Ammon's horn (tissue), 1 donor: ENCODE results near the gene SMAD5.

Source experiments
- DNase-seq: peaks from one replicate; pipeline ENCODE4 v3.0.0-alpha.2; 2016; ENCODE audit warnings: low spot score

The SMAD5 gene

DNA sequence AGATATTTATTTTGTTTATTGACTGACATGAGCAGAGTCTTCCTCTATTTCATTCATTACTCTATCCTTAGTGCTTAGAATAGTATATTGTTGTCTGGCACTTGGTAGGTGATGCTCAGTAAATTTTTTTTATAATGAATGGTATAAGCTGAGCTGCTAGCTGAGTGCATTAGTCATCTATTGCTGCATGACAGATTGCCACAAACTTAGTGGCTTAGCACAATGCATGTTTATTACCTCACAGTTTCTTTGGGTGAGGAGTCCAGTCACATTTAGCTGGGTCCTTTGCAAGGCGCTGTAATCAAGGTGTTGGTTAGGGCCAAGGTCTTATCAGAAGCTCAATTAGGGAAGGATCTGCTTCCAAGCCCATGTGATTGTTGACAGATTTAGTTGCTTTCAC is 23.1 kb downstream of the SMAD5 start:
- DNase-seq = no peak

- DNase-seq = no peak
Observed at GRCh38 chr5:136157514-136157913, 24.9 kb downstream of the SMAD5 start.

GRCh38 chr5:136159457-136159856 is 26.8 kb downstream of the SMAD5 start:
- peak; percentile 37 for DNase-seq

- peak; percentile 15 for DNase-seq
Observed at GRCh38 chr5:136162008-136162407, 29.4 kb downstream of the SMAD5 start.

DNA sequence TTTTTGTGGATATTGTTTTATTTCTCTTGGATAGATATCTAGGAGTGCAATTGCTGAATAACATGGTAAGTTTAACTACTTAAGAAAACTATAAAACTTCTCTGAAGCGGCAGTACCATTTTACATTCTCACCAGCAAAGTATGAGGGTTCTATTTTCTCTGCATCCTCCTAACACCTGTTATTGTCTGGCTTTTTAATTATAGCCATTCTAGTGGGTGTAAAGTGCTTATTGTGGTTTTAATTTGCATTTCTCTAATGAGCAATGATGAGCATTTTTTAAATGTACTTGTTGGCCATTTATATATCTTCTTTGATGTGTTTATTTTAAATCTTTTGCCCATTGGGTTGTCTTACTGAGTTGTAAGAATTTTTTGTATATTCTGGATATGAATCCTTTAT is 31.6 kb downstream of the SMAD5 start:
- DNase-seq = no peak

- DNase-seq = no peak
Observed at GRCh38 chr5:136166909-136167308, 34.3 kb downstream of the SMAD5 start.

DNA sequence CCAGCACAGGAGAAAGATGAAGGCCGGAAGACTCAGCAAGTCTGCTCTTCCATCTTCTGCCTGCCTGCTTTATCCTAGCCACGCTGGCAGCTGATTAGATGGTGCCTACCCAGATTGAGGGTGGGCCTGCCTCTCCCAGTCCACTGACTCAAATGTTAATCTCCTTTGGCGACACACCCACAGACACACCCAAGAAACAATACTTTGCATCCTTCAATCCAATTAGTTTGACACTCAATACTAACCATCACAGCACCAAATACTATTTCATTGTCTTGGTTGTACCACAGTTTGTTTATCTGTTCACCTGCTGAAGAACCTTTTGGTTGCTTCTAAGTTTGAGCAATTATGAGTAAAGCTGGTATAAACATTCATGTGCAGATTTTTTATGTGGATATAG is 36.6 kb downstream of the SMAD5 start:
- no peak for DNase-seq

DNA sequence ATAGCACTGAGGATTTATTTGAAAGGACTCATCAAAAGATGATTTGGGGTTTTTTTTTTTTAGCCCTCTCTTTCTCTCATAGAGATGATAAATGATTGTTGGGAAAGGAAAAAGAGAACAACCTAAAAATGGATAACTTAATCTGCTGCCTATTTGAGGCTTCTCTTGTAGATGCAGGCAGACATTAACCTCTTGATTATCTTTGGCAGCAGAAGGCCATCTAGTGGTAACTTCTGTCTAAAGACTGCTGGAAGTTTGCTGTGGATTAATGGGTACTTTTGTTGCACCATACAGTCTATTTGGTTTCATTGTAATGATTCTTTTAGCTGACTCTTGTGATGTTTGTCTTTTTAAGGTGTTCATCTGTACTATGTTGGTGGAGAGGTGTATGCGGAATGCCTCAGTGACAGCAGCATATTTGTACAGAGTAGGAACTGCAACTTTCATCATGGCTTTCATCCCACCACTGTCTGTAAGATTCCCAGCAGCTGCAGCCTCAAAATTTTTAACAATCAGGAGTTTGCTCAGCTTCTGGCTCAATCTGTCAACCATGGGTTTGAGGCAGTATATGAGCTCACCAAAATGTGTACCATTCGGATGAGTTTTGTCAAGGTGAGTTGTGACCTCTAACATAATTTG is 41.5 kb downstream of the SMAD5 start:
- DNase-seq = peak; percentile 72

DNA sequence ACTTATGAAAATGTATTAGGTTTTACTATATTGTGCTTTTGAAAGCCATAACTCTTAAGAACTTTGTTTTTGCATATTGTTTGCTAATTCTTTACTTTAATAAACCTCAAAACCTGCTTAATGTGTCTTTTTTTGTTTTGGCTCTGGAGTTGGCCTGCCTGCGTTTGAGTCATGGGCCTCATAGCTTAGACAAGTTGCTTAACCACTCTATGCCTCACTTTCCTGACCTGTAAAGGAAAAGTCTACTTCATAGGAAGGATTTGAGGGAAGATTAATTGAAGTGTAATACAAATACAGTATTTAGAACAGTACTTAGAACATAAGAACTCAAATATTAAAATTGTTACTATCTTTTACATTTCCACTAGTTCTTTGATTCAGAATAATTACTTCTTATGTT is 50.0 kb downstream of the SMAD5 start:
- DNase-seq = no peak

GRCh38 chr5:136185974-136186665 is 53.5 kb downstream of the SMAD5 start:
- no peak for DNase-seq

DNA sequence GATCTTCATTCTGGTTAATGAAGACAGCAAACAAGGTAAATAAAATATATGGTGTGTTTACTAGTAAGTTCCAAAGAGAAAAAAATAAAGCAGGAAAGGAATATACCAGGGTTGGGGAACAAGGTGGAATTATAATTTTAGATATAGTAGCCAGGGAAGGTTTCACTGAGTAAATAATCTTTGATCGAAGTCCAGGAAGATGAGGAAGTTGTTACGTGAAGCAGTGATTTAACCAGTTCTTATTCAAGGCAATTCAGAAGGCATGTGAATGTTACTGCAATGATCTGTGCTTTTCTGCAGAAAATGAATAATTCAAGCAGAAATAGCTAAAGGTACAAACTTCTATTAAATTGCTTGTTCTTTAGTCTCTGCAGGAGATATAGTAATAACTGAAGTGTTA is 54.2 kb downstream of the SMAD5 start:
- DNase-seq = no peak

GRCh38 chr5:136188859-136189258 is 56.2 kb downstream of the SMAD5 start:
- DNase-seq = no peak

DNA sequence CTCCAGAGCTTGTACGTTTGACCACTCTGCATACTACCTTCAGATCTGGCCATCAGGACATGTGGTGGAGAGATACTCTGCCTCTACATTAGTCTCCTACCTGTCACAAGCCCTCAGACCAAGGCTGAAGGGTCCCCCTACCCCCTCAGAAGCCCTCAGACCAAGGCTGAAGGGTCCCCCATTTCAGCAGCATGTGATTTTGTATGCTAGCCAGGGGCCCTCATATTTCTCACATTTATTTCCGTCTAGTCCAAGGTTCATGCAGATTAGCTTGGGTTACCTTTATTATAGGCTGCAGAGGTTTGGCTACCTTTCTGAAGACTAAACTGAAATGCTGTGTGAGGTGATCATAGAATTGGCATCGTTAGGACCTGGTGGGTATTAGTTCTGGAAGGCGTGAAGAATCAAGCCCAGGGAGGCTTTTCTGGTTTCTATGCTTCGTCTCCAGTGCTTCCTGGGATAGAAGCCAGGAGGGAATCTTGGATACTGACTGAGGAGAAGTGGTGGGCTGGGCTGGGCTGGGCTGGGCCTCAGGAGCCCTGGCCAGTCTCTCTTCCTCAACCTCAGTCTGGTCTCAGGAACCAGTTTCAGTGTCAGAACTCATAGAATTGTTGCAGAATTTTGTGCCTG is 57.6 kb downstream of the SMAD5 start:
- DNase-seq = no peak

DNA sequence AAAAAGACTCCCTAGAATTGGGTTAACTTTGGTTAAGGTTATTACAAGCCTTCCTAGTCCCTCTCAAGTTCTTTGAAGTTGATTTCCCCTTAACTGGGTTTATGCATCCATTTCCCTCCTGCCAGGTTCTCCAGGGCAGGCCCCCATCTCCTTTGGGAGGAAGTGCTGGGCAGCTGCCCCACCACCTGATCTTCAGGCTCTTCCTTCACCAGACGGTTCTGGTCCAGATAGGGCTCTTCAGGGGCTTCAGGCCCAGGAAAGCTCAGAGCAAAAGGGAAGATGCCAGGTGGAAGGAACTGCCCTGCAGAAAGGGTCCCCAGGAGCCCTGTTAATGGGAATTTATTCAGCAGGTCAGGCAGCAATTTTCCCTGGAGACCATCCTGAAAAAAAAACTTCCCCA is 58.3 kb downstream of the SMAD5 start:
- DNase-seq = no peak

DNA sequence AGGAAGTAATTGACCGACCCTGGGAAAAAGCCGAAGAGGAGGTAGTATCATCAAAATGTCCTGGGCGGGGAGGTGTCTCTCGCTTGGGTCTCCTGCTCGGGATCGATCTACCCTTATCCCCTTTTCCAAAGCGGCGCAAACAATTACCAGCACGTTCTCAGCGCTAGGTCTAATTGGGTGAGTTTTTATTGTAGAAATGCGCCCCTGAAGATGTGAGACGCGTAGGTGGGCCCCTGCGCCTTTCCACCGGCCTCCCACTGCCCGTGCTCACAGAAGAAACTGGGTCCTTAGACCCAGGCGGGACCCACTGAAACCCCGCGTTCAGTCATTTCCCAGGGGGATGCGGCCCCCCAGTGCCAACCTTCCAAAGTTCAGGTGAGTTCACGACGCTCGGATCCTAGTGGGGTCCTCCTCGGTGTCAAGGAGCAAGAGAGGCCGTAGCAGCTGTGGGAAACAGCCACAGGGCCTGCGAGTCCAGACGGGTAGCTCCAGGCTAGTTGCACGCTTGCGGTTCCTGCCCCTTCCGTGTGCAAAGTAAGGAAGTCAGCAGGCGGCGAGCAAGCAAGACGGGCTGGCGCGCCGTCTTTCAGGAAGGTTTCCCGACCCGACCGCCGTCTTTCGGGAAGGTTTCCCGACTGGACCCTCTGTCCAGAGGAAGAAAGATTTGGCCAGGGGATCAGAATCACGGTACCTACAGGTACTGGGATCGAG is 58.8 kb downstream of the SMAD5 start:
- no peak for DNase-seq

GRCh38 chr5:136192015-136192525 is 59.4 kb downstream of the SMAD5 start:
- DNase-seq = no peak

DNA sequence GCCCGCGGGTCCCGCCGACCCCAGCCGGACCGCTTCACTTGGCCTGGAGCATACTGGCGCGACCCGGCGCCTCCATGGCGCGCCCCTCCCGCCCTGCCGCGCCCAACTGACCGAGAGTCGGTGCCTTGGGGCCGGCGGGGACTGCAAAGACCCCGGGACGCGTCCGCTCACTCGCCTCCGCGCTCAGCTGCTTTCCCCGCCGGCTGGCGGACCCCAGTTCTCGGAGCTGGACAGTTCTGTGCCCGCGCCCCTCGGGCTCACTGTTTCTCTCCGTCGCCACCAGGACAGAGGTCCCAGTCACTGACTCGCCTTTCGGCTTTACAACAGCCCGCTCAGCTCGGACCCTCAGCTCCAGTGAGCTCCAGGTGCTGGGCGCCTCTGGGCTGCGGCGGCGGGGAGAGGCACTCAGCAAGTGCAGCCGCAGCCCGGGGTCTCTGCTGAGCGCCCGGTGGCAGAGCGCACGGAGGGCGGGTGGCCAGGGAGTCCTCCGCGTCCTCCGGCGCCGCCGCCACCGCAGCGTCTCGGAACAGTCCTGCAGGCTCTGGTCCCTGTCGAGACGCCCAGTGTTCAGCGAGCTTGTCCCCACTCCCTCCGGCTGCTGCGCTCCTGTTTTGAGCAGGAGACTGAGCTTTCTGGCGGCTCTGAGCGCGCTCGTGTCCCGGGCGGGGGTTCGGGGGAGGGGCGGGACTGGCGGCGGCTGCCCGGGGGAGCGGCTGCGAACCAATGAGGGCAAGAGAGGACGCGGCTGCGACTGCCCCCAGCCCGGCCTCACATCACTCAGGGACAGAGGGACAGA is 60.1 kb downstream of the SMAD5 start, which contains the start of gene SMIM32:
SMIM32 (minus strand) TSS at position 637 of the 796 bp plus-strand sequence. CDS start 638 bp downstream, outside the sequence.
- no peak for DNase-seq

GRCh38 chr5:136193322-136193935 is 60.8 kb downstream of the SMAD5 start:
- no peak for DNase-seq

DNA sequence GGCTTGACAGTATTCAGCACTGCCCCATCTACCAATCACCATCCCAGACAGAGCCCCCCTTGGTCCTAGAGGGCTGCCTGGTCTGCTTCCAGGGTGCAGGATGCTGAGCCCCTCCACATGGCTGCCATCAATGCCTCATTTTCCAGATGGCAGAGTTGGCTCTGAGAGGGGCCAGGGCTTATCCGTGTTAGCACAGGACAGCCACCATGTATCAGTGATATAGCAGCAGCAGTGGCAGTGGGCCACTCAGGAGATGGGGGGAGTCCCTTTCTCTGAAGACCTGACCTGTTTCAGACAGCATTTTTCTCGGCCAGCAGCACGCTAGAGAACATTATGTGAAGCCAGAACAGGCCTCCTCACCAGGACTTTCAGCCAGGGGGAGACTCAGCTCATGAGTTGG is 61.9 kb downstream of the SMAD5 start:
- DNase-seq = no peak

- no peak for DNase-seq
Observed at GRCh38 chr5:136195971-136196820, 63.6 kb downstream of the SMAD5 start.
